Nephron (organoid): Measurements from ENCODE around the gene ULBP2.

Source experiments
- H3K27ac Mint-ChIP-seq, 3 experiments: 2 replicates each; pipeline ENCODE4 v1.8.0; 2020; ENCODE audit warnings: mixed read lengths in 3 of 3, mild to moderate bottlenecking in 2 of 3, moderate library complexity in 1 of 3
- H3K27me3 Mint-ChIP-seq: 2 replicates; pipeline ENCODE4 v1.8.0; 2021; ENCODE audit warnings: low read depth, mild to moderate bottlenecking, moderate library complexity, mixed read lengths
- H3K36me3 Mint-ChIP-seq: 2 replicates; pipeline ENCODE4 v1.8.0; 2020; ENCODE audit warnings: low read depth, mixed read lengths
- H3K4me1 Mint-ChIP-seq: 2 replicates; pipeline ENCODE4 v1.8.0; 2020; ENCODE audit warnings: mixed read lengths
- H3K4me3 Mint-ChIP-seq, 3 experiments: 2 replicates each; pipeline ENCODE4 v1.8.0; 2020; ENCODE audit warnings: mild to moderate bottlenecking in 3 of 3, mixed read lengths in 3 of 3, moderate library complexity in 2 of 3
- H3K9me3 Mint-ChIP-seq: 2 replicates; pipeline ENCODE4 v1.8.0; 2020; ENCODE audit warnings: mixed read lengths
- TF ChIP-seq, protein P1 (sequence below), 3 experiments: fragments of 200-600 bp; sonication (generic); IDR thresholded peaks; one replicate each; pipeline ENCODE4 v1.5.0; 2021; ENCODE audit warnings: antibody characterized with exemption in 3 of 3; ENCODE audit not compliant: unreplicated experiment in 3 of 3

Gene ULBP2

GRCh38 chr6:149897855-149898744 lies 43.7 kb upstream of the ULBP2 start, which contains the start of gene RAET1E:
TSS of gene RAET1E (minus strand) at chr6:149898113. CDS start at chr6:149890901, 7,212 bp downstream.
- TF ChIP-seq, protein P1, sequence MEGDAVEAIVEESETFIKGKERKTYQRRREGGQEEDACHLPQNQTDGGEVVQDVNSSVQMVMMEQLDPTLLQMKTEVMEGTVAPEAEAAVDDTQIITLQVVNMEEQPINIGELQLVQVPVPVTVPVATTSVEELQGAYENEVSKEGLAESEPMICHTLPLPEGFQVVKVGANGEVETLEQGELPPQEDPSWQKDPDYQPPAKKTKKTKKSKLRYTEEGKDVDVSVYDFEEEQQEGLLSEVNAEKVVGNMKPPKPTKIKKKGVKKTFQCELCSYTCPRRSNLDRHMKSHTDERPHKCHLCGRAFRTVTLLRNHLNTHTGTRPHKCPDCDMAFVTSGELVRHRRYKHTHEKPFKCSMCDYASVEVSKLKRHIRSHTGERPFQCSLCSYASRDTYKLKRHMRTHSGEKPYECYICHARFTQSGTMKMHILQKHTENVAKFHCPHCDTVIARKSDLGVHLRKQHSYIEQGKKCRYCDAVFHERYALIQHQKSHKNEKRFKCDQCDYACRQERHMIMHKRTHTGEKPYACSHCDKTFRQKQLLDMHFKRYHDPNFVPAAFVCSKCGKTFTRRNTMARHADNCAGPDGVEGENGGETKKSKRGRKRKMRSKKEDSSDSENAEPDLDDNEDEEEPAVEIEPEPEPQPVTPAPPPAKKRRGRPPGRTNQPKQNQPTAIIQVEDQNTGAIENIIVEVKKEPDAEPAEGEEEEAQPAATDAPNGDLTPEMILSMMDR (IDR thresholded peaks at IDR 0.05; ENCODE audit: unreplicated experiment in 3 of 3): no peak
- Mint-ChIP-seq H3K36me3 (no peaks in the 10 kb centered on the region), H3K9me3 (no peaks in the 10 kb centered on the region), H3K27me3 (peaks cover 41% of the 10 kb centered on the region), H3K4me1 (no peaks in the 10 kb centered on the region), H3K27ac (no peak within 1 kb of the TSS), H3K4me3 (no peak within 1 kb of the TSS)

GRCh38 chr6:149898966-149899365 lies 42.8 kb upstream of the ULBP2 start:
- Mint-ChIP-seq H3K4me1 (no peaks in the 10 kb centered on the region), H3K9me3 (no peaks in the 10 kb centered on the region), H3K4me3 (no peak overlapping the region), H3K27me3 (peaks cover 34% of the 10 kb centered on the region), H3K36me3 (no peaks in the 10 kb centered on the region), H3K27ac (no peak overlapping the region)
- TF ChIP-seq, protein P1 (IDR thresholded peaks at IDR 0.05; ENCODE audit: unreplicated experiment in 3 of 3): no peak

DNA sequence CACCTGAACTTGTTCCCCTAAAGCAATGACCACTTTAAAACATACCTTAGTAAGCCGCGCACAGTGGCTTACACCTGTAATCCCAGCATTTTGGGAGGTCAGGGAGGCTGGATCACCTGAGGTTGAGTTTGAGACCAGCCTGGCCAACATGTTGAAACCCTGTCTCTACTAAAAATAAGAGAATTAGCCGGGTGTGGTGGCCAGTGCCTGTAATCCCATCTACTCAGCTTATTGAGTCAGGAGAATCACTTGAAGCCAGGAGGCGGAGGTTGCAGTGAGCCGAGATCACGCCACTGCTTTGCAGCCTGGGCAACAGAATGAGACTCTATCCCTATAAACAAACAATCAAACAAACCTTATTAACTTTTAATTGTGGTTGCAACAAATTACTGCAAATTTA lies 42.3 kb upstream of the ULBP2 start:
- H3K36me3 Mint-ChIP-seq: no peaks in the 10 kb centered on the region
- H3K27me3 Mint-ChIP-seq: peaks cover 29% of the 10 kb centered on the region
- TF ChIP-seq, protein P1 (IDR thresholded peaks at IDR 0.05; ENCODE audit: unreplicated experiment in 3 of 3): no peak
- H3K9me3 Mint-ChIP-seq: no peaks in the 10 kb centered on the region
- no peak overlapping the region for H3K4me3 Mint-ChIP-seq
- H3K27ac Mint-ChIP-seq: no peak overlapping the region
- no peaks in the 10 kb centered on the region for H3K4me1 Mint-ChIP-seq

DNA sequence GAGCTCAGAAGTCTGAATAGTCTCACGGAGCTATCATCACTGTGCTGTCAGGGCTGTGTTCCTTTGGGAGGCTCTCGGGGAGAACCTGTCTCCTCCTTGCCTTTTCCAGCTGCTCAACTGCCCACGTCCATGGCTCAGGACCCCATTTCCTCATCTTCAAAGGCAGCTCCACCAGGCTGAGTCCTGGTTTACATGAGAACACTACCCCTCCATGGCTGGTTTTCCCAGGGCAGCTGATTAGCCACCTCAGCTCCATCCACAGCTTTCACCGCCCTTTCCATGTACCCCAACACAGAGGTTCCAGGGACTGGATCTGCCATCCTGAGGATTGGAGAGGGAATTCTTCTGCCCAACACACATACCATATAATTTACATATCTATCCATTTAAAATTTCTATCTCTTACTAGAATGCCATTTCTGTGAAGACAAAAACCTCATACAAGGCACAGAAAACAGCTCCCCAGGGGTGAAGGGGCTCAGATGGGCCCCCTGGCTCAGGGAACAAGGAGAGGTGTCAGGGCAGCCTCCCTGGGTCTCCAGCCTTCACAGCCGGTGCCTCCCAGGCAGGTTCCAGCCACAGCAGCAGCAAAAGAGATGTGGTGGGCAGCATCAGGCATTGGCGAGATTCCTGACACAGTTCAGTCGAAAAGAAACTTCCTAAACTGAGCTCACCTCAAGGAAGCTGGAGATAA lies 41.7 kb upstream of the ULBP2 start:
- Mint-ChIP-seq H3K27me3 (peaks cover 34% of the 10 kb centered on the region), H3K9me3 (no peaks in the 10 kb centered on the region), H3K4me1 (no peaks in the 10 kb centered on the region), H3K4me3 (no peak overlapping the region), H3K27ac (no peak overlapping the region), H3K36me3 (no peaks in the 10 kb centered on the region)
- TF ChIP-seq, protein P1 (IDR thresholded peaks at IDR 0.05; ENCODE audit: unreplicated experiment in 3 of 3): no peak

GRCh38 chr6:149900620-149901443 lies 41.0 kb upstream of the ULBP2 start:
- peaks cover 34% of the 10 kb centered on the region for H3K27me3 Mint-ChIP-seq
- H3K9me3 Mint-ChIP-seq: no peaks in the 10 kb centered on the region
- no peaks in the 10 kb centered on the region for H3K36me3 Mint-ChIP-seq
- H3K4me1 Mint-ChIP-seq: no peaks in the 10 kb centered on the region
- TF ChIP-seq, protein P1 (IDR thresholded peaks at IDR 0.05; ENCODE audit: unreplicated experiment in 3 of 3): no peak
- H3K4me3 Mint-ChIP-seq: no peak overlapping the region
- no peak overlapping the region for H3K27ac Mint-ChIP-seq
